HG02884 (cell line): ENCODE data around the gene GSTP1.
A peak's percentile ranks its signal among the peaks of the same experiment; 100 is the strongest.
"Not testable (repeated sequence)": the region's sequence is repeated elsewhere in the genome, so short reads cannot be mapped to it uniquely, and the experiment has no call there.

ENCODE experiments used
- ATAC-seq: cut with Tn5 transposase; IDR thresholded peaks from one replicate; pipeline ENCODE4 v1.9.1; 2021; ENCODE audit warnings: mild to moderate bottlenecking, moderate library complexity; ENCODE audit not compliant: unreplicated experiment

The GSTP1 gene

DNA sequence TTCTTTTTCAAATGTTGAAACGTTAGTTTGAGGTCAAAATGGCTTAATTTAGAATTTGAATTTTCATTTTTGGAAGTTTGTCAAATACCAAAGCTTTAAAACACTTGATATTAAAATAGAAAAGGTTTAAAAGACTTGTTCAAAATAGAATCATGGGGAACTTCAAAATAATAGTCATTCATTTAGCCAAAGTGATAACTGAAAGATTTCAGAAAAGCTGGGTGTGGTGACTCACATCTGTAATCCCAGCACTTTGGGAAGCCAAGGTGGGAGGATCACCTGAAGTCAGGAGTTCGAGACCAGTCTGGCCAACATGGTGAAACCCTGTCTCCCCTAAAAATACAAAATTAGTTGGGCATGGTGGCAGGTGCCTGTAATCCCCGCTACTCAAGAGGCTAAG is 10.9 kb downstream of the GSTP1 start:
- ATAC-seq: no peak

DNA sequence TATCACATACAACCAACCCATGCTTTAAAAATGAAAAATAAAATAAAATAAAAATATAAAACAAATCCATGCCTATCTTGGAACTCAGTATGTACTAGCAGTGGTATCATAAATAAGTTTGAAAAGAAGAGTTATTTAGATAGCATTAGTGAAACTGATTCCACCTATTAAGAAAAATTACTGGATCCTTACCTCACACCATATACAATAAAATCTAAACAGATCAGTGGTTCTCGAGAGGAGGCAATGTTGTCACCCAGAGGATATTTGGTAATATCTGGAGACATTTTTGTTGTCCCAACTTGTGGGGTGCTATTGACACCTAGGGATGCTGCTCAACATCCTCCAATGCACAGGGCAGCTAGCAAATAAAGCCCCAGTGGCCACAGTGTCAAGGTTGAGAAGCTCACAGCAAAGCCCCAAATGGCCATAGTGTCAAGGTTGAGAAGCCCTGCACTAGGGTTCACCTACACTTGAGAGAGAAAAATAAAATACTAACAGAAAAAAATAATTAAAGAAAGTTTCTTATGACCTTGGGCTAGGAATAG is 13.2 kb downstream of the GSTP1 start:
- no peak for ATAC-seq

DNA sequence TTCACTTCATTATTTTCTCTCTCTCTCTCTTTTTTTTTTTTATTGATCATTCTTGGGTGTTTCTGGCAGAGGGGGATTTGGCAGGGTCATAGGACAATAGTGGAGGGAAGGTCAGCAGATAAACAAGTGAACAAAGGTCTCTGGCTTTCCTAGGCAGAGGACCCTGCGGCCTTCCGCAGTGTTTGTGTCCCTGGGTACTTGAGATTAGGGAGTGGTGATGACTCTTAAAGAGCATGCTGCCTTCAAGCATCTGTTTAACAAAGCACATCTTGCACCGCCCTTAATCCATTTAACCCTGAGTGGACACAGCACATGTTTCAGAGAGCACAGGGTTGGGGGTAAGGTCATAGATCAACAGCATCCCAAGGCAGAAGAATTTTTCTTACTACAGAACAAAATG is 13.8 kb downstream of the GSTP1 start:
- not testable (repeated sequence) for ATAC-seq

DNA sequence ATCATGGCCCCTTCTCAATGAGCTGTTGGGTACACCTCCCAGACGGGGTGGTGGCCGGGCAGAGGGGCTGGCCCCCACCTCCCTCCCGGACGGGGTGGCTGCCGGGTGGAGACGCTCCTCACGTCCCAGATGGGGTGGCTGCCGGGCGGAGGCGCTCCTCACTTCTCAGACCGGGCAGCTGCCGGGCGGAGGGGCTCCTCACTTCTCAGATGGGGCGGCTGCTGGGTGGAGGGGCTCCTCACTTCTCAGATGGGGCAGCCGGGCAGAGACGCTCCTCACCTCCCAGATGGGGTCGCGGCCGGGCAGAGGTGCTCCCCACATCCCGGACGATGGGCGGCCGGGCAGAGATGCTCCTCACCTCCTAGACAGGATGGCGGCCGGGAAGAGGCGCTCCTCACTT is 14.4 kb downstream of the GSTP1 start:
- ATAC-seq: not testable (repeated sequence)

DNA sequence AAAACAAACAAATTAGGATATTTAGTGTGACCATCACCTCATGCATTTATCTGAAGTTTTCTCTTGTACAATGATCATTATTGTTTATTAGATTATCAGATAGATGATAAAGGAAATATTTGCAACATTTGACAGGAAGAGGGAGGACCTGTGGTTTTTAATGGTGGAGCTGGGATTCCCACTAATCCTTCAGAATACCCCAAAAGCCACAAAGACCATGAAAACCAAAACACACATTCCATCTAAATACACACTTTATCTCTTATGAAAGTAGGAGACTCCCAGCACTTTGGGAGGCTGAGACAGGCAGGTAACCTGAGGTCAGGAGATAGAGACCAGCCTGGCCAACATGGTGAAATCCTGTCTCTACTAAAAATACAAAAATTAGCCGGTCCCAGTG is 15.5 kb downstream of the GSTP1 start:
- no peak for ATAC-seq

DNA sequence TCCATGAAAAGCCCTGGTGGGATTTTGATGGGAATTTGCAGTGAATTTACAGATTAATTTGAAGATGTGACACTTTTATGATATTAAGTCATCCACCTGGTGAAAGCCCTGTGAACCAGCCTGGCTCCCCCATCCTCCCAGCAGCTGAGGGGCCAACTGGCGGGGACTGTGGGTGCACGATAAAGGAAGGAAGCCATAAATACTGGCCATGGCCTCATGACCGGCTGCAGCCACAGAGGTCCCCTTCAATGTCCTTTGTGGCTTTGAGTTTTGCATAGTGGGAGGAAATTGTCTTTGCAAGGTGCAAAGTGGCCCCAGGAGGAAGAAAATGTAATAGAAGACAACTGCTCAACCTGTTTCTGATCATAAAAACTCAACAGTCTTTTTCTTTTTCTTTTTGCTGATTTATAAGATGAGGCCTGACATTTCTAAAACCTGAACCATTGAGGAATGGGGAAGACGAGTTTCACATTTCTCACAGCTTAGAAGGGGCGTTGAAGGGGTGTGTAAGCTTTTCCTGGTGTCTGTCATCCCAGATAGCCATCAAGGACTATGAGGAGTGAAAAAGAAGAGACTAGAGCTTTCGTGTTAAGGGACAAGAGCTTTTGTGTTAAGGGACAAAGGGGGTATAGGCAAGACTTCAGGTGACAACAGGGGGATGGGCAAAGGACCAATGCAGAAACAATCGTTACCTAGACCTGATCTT is 16.9 kb downstream of the GSTP1 start:
- ATAC-seq: no peak

DNA sequence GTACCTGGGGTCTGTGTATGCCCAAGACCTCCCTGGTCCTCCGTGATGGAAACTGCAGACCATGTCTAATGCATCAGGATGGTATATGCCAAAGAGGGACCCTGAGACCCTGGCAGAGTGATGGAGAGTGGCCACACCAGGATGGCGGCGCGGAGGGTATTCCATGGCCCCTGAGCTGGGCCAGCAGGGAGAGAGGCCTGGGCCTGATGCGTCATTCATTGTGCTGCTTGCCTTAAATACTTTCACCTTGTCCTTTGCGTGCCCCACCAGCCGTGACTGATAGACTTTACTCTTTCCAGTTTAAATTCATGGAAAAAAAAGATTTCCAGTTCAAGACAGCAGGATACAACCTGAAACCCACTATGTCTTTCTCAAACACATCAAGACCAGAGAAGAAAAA is 17.5 kb downstream of the GSTP1 start:
- ATAC-seq: no peak

DNA sequence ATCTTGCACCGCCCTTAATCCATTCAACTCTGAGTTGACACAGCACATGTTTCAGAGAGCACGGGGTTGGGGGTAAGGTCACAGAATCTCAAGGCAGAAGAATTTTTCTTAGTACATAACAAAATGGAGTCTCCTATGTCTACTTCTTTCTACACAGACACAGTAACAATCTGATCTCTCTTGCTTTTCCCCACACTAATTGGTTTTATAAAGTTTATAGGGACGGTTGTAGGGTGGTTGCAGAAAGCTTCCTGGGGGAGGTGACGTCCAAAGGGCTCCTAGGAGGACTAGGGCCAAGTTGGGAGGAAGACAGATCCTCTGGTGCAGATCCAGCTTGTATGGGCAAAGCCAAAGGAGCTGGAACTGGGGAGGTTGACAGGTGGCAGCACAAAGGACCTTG is 20.5 kb downstream of the GSTP1 start:
- ATAC-seq: not testable (repeated sequence)

DNA sequence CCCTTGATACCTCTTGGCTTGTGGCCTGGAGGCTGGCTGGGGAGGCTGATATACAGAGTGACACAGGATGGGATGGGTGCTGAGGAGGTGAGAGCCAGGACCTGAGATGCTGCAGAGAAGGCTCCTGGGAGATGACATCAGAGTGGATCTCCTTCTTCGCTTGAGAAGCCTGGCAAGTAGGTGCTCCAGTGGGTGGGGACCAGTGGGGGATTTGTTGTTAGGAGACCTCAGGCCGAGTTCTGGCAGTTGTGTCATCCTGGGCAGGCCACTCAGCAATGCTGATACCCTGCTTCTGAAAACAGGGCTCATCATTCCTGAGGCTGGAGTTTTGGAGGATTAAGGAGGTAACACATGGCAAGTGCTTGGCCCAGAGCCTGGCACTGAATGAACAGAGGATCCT is 21.2 kb downstream of the GSTP1 start:
- no peak for ATAC-seq

DNA sequence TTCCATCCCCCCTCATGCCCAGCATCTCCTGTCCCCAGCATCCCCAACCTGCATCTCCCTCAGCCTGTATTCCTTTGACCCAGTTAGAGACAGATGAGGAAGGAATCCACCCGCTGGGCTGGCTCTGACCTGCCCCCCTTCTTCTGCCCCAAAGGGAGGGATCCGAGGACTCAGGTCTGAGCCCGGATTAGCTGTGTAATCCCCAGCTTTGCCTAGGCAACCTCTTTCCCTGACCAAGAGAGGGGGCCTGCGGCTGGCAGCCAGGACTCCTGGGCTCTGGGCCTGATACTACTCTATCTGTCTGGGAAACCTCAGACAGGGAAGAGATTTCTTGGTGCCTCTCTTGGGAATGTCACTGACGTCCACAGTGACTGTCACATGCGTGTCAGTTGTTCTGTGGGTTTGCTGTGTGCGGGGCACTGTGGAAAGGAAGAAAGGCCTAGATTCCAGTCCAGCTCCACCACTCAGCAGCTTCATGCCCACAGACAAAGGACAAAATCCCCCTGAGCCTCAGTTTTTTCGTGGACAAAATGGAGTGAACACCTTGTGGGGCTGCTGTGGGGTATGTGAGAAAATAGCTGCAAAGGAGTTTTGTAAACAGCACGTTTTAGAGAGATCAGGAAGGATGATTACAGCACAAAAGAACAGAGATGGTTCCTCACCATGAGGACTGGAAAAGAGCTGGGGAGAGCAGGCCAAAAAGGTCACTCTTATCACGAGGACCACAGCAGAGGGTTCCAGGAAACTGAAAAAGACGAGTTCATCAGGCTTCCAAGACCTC is 21.8 kb downstream of the GSTP1 start:
- ATAC-seq: no peak

DNA sequence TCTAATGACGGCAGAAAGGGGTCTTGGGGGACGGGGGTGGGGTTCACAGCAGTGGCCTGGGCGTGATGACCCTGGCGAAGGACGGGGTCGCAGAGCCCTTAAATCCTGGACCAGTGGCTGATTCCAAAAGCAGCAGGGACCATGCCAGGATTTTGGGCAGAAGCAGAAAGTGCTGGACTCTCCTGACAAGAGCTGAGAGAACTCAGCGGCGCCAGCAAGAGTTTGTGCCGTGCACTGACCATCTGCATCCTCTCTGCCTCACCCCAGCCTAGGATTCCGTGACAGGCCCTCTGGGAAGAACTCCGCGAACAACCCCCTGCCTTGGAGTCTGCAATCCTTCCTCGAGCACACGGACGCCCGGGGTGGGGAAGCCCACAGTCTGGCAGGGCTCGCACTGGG is 22.5 kb downstream of the GSTP1 start:
- no peak for ATAC-seq

DNA sequence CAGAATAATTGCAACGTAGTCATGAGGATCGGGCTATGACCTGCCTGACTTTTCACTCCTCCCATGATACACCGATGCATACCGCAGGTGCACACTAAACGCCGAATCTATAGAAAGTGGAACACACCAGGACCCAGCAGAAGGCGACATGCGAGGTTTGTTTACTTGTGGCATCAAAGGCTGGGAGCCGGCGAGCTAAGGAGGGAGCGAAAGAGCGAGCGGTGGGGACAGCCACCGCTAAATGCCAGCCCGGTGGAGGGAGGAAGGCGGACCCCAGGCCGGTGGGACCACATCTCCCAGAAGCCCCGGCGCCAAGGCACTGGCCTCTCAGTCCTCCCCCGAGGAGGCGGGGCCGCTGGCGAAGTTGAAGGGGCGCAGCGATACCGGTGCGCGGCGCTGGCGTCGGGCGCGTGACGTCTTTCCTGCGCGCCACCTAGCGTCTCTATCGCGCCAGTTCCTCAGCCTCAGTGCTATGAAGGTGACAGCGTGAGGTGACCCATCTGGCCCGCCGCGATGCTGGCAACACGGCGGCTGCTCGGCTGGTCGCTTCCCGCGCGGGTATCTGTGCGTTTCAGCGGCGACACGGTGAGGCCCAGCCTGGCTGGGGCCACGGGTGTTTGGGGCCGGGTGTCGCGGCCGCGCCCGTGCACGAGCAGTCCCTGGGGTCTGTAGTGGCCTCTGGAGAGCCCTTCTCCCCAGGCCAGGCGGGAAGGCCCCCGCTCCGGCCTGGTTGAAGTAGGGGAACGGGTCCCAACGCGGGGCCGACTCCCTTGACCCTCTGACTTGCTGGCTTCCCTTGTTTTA is 23.1 kb downstream of the GSTP1 start, which contains the start of gene NDUFV1:
Gene NDUFV1 (plus strand): TSS at position 445 of the 804 bp plus-strand sequence. CDS start 69 bp downstream, at position 514.
- ATAC-seq: peak; percentile 93

DNA sequence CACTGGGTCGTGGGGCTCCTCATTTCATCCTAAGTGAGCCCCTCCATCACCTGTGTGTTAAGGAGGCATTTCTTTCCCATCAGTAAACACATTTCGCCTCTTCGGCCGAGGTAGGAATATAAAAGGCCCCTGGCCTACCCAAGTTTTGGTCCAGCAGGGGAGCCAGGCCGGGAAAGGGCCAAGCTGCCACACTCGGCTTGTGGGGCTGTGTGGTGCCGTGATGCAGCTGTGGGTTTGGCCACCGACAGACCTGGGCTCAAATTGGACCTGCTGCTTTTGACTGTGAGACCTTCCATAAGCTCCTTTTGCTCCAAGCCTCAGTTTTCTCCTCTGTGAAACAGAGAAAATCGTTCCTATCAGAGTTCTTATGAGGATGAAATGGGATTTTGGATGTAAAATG is 23.9 kb downstream of the GSTP1 start:
- ATAC-seq: no peak

DNA sequence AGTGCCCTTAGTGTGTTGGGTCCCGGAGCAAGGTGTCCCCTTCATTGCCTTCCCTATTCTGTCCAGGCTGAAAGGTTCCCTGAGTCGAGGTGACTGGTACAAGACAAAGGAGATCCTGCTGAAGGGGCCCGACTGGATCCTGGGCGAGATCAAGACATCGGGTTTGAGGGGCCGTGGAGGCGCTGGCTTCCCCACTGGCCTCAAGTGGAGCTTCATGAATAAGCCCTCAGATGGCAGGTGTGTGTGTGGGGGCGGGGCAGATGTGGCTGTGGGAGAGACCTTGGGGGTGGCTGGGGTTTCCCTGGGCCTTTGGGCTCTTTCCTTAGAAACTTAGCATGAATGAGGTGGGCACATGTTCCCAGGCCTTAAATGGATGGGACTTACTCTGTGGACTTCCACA is 24.9 kb downstream of the GSTP1 start:
- no peak for ATAC-seq

DNA sequence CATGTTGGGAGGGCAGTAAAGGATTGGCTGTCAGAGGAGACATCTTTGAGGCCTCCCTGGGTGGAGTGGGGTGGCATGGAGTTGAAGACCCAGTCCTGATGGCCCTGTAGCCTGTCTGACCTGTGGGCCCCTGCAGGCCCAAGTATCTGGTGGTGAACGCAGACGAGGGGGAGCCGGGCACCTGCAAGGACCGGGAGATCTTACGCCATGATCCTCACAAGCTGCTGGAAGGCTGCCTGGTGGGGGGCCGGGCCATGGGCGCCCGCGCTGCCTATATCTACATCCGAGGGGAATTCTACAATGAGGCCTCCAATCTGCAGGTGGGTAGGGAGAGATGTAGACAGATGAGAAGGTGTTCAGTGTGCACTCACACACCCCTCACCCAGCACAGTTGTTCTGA is 25.7 kb downstream of the GSTP1 start:
- no peak for ATAC-seq

DNA sequence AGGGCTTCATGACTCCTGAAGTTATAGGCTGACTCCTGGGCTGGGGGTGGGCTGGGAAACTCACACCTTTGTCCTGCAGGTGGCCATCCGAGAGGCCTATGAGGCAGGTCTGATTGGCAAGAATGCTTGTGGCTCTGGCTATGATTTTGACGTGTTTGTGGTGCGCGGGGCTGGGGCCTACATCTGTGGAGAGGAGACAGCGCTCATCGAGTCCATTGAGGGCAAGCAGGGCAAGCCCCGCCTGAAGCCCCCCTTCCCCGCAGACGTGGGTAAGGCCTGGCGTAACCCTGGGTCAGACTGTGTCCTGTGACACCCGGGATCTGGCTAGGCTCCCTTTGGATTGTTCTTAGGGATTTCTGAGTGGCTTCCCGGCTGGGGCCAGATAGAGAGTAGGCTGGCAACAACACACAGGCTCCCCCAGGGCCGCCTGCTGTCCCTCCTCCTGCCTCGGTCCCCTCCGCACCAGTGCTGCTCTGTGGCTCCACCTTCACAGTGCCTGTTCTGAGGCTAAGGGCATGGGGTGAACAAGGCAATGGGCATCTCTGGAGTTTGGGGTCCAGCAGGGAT is 26.8 kb downstream of the GSTP1 start:
- no peak for ATAC-seq

DNA sequence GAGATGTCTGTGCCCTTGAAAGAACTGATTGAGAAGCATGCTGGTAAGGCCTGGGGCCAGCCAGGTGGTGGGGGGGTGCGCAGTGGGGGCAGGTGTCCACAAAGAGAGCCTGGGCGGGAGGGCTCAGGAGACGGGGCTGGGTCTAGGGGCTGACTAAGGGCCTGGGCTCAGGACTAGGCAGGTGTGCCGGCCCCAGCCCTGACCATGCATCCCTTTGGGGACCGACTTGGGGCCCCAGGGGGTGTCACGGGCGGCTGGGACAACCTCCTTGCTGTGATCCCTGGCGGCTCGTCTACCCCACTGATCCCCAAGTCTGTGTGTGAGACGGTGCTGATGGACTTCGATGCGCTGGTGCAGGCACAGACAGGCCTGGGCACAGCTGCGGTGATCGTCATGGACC is 27.6 kb downstream of the GSTP1 start:
- no peak for ATAC-seq

DNA sequence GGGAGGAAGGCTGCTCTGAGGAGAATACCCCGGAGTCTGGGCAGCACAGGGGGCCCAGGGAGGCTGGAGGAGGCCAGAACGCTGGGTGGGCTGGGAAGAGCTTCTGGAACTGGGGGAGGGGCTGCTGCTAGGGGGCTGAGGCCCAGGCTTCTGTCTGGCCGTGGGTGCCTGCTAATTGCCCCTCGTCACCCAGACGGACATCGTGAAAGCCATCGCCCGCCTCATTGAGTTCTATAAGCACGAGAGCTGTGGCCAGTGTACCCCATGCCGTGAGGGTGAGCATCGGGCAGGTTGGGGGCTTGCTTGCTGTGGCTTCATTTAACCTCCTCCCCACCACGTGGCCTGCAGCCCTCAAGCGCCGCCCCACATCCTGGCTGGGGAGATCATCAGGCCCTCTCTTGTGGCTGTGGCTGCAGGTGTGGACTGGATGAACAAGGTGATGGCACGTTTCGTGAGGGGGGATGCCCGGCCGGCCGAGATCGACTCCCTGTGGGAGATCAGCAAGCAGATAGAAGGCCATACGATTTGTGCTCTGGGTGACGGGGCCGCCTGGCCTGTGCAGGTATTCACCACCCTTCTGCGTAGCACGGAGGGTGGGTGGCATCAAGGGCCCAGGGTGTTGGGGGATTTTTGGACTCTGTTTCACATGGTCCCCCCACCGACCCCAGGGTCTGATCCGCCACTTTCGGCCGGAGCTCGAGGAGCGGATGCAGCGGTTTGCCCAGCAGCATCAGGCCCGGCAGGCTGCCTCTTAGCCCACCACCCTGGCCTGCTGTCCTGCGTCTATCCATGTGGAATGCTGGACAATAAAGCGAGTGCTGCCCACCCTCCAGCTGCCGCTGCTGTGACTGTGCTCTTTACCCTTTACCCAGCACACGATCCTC is 28.3 kb downstream of the GSTP1 start:
- no peak for ATAC-seq

DNA sequence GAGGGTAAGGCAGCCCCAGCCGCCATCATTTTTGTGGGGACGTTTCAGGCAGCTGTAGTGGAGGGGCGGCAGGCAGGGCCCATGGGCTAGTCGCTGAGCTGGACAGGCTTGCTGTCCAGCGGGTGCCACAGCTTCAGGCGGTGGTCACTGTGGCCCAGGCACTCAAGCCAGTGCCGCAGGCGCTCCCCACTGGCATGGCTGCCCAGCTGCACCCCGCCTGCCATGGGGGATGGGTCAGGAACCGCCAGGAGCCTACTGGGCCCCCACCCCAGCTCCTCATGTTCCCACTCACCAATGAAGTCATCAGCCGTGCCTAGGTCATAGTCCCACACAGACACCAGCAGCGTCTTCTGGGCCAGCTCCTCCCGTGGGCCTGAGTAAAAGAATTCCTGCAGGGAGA is 29.1 kb downstream of the GSTP1 start:
- ATAC-seq: no peak
